Left ventricle myocardium inferior (tissue), 1 donor: ENCODE results near the gene SP100. TPM values are rescaled to one million over a fixed set of nuclear protein-coding genes. Genes with fewer than 3 reads are reported as not detected.

Experiments used
- DNase-seq: peaks from one replicate; pipeline ENCODE4 v3.0.0-alpha.2; 2020
- H3K27ac ChIP-seq: fragments of 200-600 bp; replicated peaks from 2 replicates; pipeline ENCODE4 v1.8.0; 2021
- H3K27me3 ChIP-seq: fragments of 200-600 bp; 2 replicates; pipeline ENCODE4 v1.8.0; 2021; ENCODE audit warnings: low read depth
- H3K36me3 ChIP-seq: fragments of 200-600 bp; 2 replicates; pipeline ENCODE4 v1.8.0; 2021
- H3K4me1 ChIP-seq: fragments of 200-600 bp; 2 replicates; pipeline ENCODE4 v1.8.0; 2021
- H3K4me3 ChIP-seq: fragments of 200-600 bp; 2 replicates; pipeline ENCODE4 v1.8.0; 2021; ENCODE audit warnings: mild to moderate bottlenecking, moderate library complexity
- H3K9me3 ChIP-seq: fragments of 200-600 bp; replicated peaks from 2 replicates; pipeline ENCODE4 v1.8.0; 2021
- CTCF ChIP-seq: fragments of 200-600 bp; IDR thresholded peaks from 2 replicates; pipeline ENCODE4 v1.8.0; 2021; ENCODE audit warnings: antibody characterized with exemption, mild to moderate bottlenecking, borderline replicate concordance
- intact Hi-C: fragments of 100-400 bp; cut with micrococcal nuclease; formaldehyde crosslinking; loops from one replicate; pipeline ENCODE4 v1.11.0; 2022
- total RNA-seq: library from RNA; stranded (reverse); fragmentation: NEBNext Ultra II Directional; extraction: Animal tissue kit (Norgen Biotek cat#: 25700); gene quantifications from one replicate; pipeline ENCODE4 v1.2.1, GENCODE V29; 2021
- donor health status: DM: no; HTN: yes; CAD: no; lungs with severe emphysema.

SP100 gene
- total RNA-seq, 1 donor from 2014 or later, result 76.9 TPM

GRCh38 chr2:230570987-230571386, 155.0 kb downstream of the SP100 start:
- no peak overlapping the region for H3K27ac ChIP-seq
- H3K4me1 ChIP-seq, result no peaks in the 10 kb centered on the region
- intact Hi-C loops, result no loop called here
- TF ChIP-seq CTCF, result no peak
- H3K9me3 ChIP-seq, result no peaks in the 10 kb centered on the region
- no peak for DNase-seq
- H3K36me3 ChIP-seq, result no peaks in the 10 kb centered on the region
- no peaks in the 10 kb centered on the region for H3K27me3 ChIP-seq
- no peak overlapping the region for H3K4me3 ChIP-seq

GRCh38 chr2:230575642-230576324, 159.8 kb downstream of the SP100 start:
- TF ChIP-seq CTCF, result no peak
- no peak for DNase-seq
- intact Hi-C loops, result no loop called here
- Histone ChIP-seq H3K4me3 (no peak overlapping the region), H3K36me3 (no peaks in the 10 kb centered on the region), H3K4me1 (no peaks in the 10 kb centered on the region), H3K27ac (no peak overlapping the region), H3K9me3 (no peaks in the 10 kb centered on the region), H3K27me3 (peaks cover 19% of the 10 kb centered on the region)

GRCh38 chr2:230577114-230577513, 161.1 kb downstream of the SP100 start:
- Histone ChIP-seq H3K9me3 (no peaks in the 10 kb centered on the region), H3K4me1 (no peaks in the 10 kb centered on the region), H3K27ac (no peak overlapping the region), H3K27me3 (peaks cover 22% of the 10 kb centered on the region), H3K36me3 (no peaks in the 10 kb centered on the region), H3K4me3 (no peak overlapping the region)
- intact Hi-C loops, result no loop called here
- TF ChIP-seq CTCF, result no peak
- DNase-seq, result no peak

GRCh38 chr2:230578106-230578505, 162.1 kb downstream of the SP100 start:
- intact Hi-C loops, result no loop called here
- DNase-seq, result no peak
- no peaks in the 10 kb centered on the region for H3K9me3 ChIP-seq
- TF ChIP-seq CTCF, result no peak
- peaks cover 22% of the 10 kb centered on the region for H3K27me3 ChIP-seq
- no peak overlapping the region for H3K4me3 ChIP-seq
- H3K4me1 ChIP-seq, result no peaks in the 10 kb centered on the region
- no peaks in the 10 kb centered on the region for H3K36me3 ChIP-seq
- H3K27ac ChIP-seq, result no peak overlapping the region

- intact Hi-C loops, result no loop called here
Observed at GRCh38 chr2:230582851-230583283, 166.9 kb downstream of the SP100 start.

More at GRCh38 chr2:230582851-230583283, 166.9 kb downstream of the SP100 start:
- Histone ChIP-seq H3K27ac (no peak overlapping the region), H3K36me3 (no peaks in the 10 kb centered on the region), H3K27me3 (peaks cover 25% of the 10 kb centered on the region), H3K4me3 (no peak overlapping the region), H3K4me1 (no peaks in the 10 kb centered on the region), H3K9me3 (no peaks in the 10 kb centered on the region)
- no peak for TF ChIP-seq CTCF
- DNase-seq, result no peak
